A673 (cell line): ENCODE results near the gene TSPAN12. TPM values are rescaled to one million over a fixed set of nuclear protein-coding genes. Genes with fewer than 3 reads are reported as not detected.

Experiments
- BruUV-seq: library from RNA; stranded (reverse); fragments of 400-500 nt; replicated peaks from 2 replicates; lab custom pipeline; 2021; lab: Mats Ljungman, UMichigan
- CTCF ChIA-PET: fragments of 300-600 bp; sonication (Branson Sonifier 250); formaldehyde crosslinking; loops from one replicate; lab custom pipeline; 2022; ENCODE audit warnings: antibody characterized with exemption; lab: Charles Lee
- POLR2A ChIA-PET: fragments of 300-600 bp; sonication (Branson Sonifier 250); formaldehyde crosslinking; loops from one replicate; lab custom pipeline; 2022; ENCODE audit warnings: antibody characterized with exemption; ENCODE audit not compliant: low non-redundant PET; lab: Charles Lee
- DNase-seq: peaks from one replicate; pipeline ENCODE4 v3.0.0-alpha.2; 2015; ENCODE audit warnings: low spot score
- H3K27ac ChIP-seq: fragments of 200-600 bp; sonication (generic); 2 replicates; pipeline ENCODE4 v1.5.1; 2016; ENCODE audit warnings: mixed run types, low read depth, mild to moderate bottlenecking, mixed read lengths, antibody characterized with exemption, low read length; ENCODE audit not compliant: poor library complexity, severe bottlenecking
- H3K27me3 ChIP-seq: fragments of 200-600 bp; sonication (generic); replicated peaks from 2 replicates; pipeline ENCODE4 v1.6.1; 2017; ENCODE audit warnings: mixed run types, low read depth, mild to moderate bottlenecking, mixed read lengths, antibody characterized with exemption, low read length; ENCODE audit not compliant: insufficient read depth, poor library complexity
- H3K36me3 ChIP-seq: fragments of 200-600 bp; sonication (generic); 2 replicates; pipeline ENCODE4 v1.6.1; 2016; ENCODE audit warnings: mixed run types, mild to moderate bottlenecking, mixed read lengths, antibody characterized with exemption, low read length; ENCODE audit not compliant: insufficient read depth, poor library complexity, severe bottlenecking
- H3K4me1 ChIP-seq: fragments of 200-600 bp; sonication (generic); 2 replicates; pipeline ENCODE4 v1.6.1; 2017; ENCODE audit warnings: mixed run types, mild to moderate bottlenecking, mixed read lengths, antibody characterized with exemption, low read length; ENCODE audit not compliant: insufficient read depth, poor library complexity, severe bottlenecking
- H3K4me3 ChIP-seq: fragments of 200-600 bp; sonication (generic); 2 replicates; pipeline ENCODE4 v1.5.1; 2016; ENCODE audit warnings: low read depth, mixed run types, mild to moderate bottlenecking, mixed read lengths, low read length; ENCODE audit not compliant: poor library complexity, severe bottlenecking
- H3K9me3 ChIP-seq: fragments of 200-600 bp; sonication (generic); 2 replicates; pipeline ENCODE4 v1.6.1; 2016; ENCODE audit warnings: mixed run types, low read depth, mild to moderate bottlenecking, mixed read lengths, antibody characterized with exemption, low read length; ENCODE audit not compliant: poor library complexity, severe bottlenecking
- EZH2 ChIP-seq: fragments of 200-600 bp; sonication (generic); IDR thresholded peaks from 2 replicates; pipeline ENCODE4 v1.6.1; 2017; ENCODE audit warnings: borderline replicate concordance, low read depth, mild to moderate bottlenecking, mixed read lengths, antibody characterized with exemption, low read length; ENCODE audit not compliant: poor library complexity, severe bottlenecking
- intact Hi-C: fragments of 100-400 bp; cut with micrococcal nuclease; formaldehyde crosslinking; loops from one replicate; pipeline ENCODE4 v1.10.0; 2022; ENCODE audit not compliant: unreplicated experiment
- total RNA-seq: library from RNA; stranded (reverse); gene quantifications from 2 replicates; pipeline ENCODE4 v1.2.3, GENCODE V29; 2021
- TF ChIP-seq, protein P1 (sequence below): fragments of 300-800, 200-600 bp; sonication (generic); conservative IDR thresholded peaks from 2 replicates; pipeline ENCODE4 v1.5.1; 2017; ENCODE audit warnings: low read depth, mild to moderate bottlenecking, antibody characterized with exemption, low read length, moderate library complexity, mixed read lengths

Gene TSPAN12
- total RNA-seq, 1 experiment from 2014 or later: 1.5 TPM

DNA sequence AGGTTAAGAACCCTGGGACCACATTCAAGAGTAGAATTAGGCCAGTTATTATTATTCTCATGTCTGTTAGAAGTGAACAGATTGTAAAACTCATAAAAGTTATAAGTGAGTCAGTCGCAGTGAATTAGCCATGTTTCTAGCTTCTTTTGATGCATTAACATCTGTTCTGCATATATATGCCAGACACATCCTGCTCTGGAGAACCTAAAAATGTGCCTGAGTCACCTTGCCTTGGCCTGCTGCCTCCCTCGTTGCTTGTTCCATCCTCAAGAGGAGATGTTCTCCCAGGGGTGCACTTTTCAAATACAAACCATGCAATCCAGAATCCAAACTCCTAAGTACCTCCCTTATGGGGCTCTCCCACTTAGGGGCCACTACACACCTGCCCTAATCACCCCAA is 14.8 kb downstream of the TSPAN12 start:
- Histone ChIP-seq H3K4me1 (peaks cover 2% of the 10 kb centered on the region), H3K36me3 (no peaks in the 10 kb centered on the region), H3K27me3 (no peaks in the 10 kb centered on the region), H3K27ac (no peak overlapping the region), H3K4me3 (no peak overlapping the region), H3K9me3 (no peaks in the 10 kb centered on the region)
- ChIA-PET CTCF (no interaction called here), POLR2A (no interaction called here)
- BruUV-seq: no TSS peak
- intact Hi-C loops: no loop called here
- DNase-seq: no peak
- no peak for TF ChIP-seq EZH2
- TF ChIP-seq, protein P1, sequence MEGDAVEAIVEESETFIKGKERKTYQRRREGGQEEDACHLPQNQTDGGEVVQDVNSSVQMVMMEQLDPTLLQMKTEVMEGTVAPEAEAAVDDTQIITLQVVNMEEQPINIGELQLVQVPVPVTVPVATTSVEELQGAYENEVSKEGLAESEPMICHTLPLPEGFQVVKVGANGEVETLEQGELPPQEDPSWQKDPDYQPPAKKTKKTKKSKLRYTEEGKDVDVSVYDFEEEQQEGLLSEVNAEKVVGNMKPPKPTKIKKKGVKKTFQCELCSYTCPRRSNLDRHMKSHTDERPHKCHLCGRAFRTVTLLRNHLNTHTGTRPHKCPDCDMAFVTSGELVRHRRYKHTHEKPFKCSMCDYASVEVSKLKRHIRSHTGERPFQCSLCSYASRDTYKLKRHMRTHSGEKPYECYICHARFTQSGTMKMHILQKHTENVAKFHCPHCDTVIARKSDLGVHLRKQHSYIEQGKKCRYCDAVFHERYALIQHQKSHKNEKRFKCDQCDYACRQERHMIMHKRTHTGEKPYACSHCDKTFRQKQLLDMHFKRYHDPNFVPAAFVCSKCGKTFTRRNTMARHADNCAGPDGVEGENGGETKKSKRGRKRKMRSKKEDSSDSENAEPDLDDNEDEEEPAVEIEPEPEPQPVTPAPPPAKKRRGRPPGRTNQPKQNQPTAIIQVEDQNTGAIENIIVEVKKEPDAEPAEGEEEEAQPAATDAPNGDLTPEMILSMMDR: no peak

DNA sequence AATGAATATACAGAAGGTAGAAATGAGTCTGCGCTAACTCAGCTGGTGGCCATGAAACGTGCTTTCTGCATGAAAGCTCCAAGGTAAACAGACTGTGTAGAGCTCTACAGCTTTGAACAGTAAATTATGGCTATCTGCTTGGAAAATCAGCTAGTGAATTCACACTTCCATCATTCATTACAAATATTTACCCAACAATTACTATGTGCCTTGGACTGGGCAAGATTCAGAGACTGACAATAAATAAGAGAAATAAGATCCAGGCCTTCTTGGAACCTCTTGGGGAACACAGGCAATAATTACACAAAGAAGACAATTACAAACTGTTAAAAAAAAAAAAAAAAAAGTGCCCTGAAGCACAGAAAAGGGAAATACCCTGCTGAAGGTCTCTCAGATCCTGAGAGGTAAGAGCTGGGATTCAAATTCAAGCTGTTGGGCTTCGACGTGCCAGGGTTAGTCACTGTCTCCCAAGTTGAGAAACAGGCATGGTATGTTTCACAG is 15.8 kb downstream of the TSPAN12 start:
- POLR2A ChIA-PET: no interaction called here

DNA sequence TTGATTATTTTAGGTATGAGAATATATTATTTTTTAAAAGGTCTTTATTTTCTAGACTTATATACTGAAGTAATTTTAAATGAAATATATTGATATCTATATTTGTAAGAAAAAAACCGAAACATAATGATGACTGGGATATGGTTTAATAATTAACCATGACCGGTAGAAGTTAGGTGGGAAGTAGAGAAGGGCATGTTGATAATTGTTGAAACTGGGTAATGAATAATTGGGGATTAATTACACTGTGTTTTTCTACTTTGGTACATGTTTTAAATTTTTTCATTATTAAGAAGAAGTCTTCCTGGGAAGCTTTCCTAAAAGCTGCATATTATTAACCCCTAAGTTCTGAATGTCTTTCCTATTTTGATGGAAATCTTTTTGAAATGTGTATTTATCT is 16.3 kb downstream of the TSPAN12 start:
- Histone ChIP-seq H3K27me3 (no peaks in the 10 kb centered on the region), H3K9me3 (no peaks in the 10 kb centered on the region), H3K27ac (no peak overlapping the region), H3K4me3 (no peak overlapping the region), H3K4me1 (peaks cover 5% of the 10 kb centered on the region), H3K36me3 (no peaks in the 10 kb centered on the region)
- no peak for DNase-seq
- ChIA-PET POLR2A (no interaction called here), CTCF (no interaction called here)
- BruUV-seq: no TSS peak
- intact Hi-C loops: no loop called here
- no peak for TF ChIP-seq EZH2
- TF ChIP-seq, protein P1: no peak

More for the DNA sequence above, 15.8 kb downstream of the TSPAN12 start:
- no peak for DNase-seq
- H3K4me1 ChIP-seq: peaks cover 5% of the 10 kb centered on the region
- no peaks in the 10 kb centered on the region for H3K36me3 ChIP-seq
- no peaks in the 10 kb centered on the region for H3K9me3 ChIP-seq
- no peaks in the 10 kb centered on the region for H3K27me3 ChIP-seq
- intact Hi-C loops: no loop called here
- no TSS peak for BruUV-seq
- no peak overlapping the region for H3K4me3 ChIP-seq
- TF ChIP-seq, protein P1: no peak
- TF ChIP-seq EZH2: no peak
- no peak overlapping the region for H3K27ac ChIP-seq
- CTCF ChIA-PET: no interaction called here
